Neuron (in vitro differentiated cells): Measurements from ENCODE around the gene ZFYVE28.
"Not testable (repeated sequence)": the region's sequence is repeated elsewhere in the genome, so short reads cannot be mapped to it uniquely, and the experiment has no call there.

Experiments used
- H2AFZ ChIP-seq: one replicate; pipeline ENCODE4 v1.6.1; 2013; ENCODE audit warnings: low read depth, mild to moderate bottlenecking, inconsistent platforms, low read length, moderate library complexity
- H3K27me3 ChIP-seq: one replicate; pipeline ENCODE4 v1.6.1; 2013; ENCODE audit warnings: low read length; ENCODE audit not compliant: insufficient read depth
- H3K36me3 ChIP-seq: one replicate; pipeline ENCODE4 v1.6.1; 2013; ENCODE audit warnings: low read length; ENCODE audit not compliant: insufficient read depth
- H3K4me1 ChIP-seq: one replicate; pipeline ENCODE4 v1.6.1; 2013; ENCODE audit warnings: low read length; ENCODE audit not compliant: insufficient read depth
- H3K4me3 ChIP-seq: 2 replicates; pipeline ENCODE4 v1.5.1; 2013; ENCODE audit warnings: mild to moderate bottlenecking, low read length, moderate library complexity
- H3K9me3 ChIP-seq: one replicate; pipeline ENCODE4 v1.6.1; 2013; ENCODE audit warnings: low read length

The ZFYVE28 gene

GRCh38 chr4:2275546-2276251, 142.7 kb downstream of the ZFYVE28 start:
- H2AFZ ChIP-seq = no peak overlapping the region
- H3K4me3 ChIP-seq = no peak overlapping the region
- H3K4me1 ChIP-seq = peaks cover 2% of the 10 kb centered on the region
- H3K36me3 ChIP-seq = no peaks in the 10 kb centered on the region
- H3K27me3 ChIP-seq = peaks cover 19% of the 10 kb centered on the region
- H3K9me3 ChIP-seq = no peaks in the 10 kb centered on the region

DNA sequence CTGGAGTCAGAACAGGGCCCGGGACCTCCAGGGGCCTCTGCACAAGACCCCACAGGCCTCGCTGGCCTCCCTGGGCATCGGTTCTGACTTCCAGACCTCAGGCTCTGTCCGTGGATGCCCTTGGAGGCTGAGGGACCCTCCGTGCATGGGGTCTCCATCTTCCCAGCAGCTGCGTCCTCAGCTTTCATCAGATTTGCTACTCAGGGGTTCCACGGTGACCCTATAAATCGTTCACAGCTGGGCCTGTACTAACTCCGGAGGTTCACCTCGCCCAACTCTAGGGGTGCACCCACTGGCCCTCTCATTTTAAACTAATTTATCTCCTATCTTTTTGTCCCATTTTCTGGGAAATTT, 143.4 kb downstream of the ZFYVE28 start:
- H3K36me3 ChIP-seq, H3K9me3 ChIP-seq, H3K4me1 ChIP-seq, H3K4me3 ChIP-seq, H2AFZ ChIP-seq: not testable (repeated sequence)
- H3K27me3 ChIP-seq = peaks cover 20% of the 10 kb centered on the region

GRCh38 chr4:2274320-2275043, 144.0 kb downstream of the ZFYVE28 start:
- no peaks in the 10 kb centered on the region for H3K36me3 ChIP-seq
- no peaks in the 10 kb centered on the region for H3K9me3 ChIP-seq
- H3K27me3 ChIP-seq = peaks cover 22% of the 10 kb centered on the region
- no peak overlapping the region for H2AFZ ChIP-seq
- H3K4me3 ChIP-seq = no peak overlapping the region
- peaks cover 2% of the 10 kb centered on the region for H3K4me1 ChIP-seq

DNA sequence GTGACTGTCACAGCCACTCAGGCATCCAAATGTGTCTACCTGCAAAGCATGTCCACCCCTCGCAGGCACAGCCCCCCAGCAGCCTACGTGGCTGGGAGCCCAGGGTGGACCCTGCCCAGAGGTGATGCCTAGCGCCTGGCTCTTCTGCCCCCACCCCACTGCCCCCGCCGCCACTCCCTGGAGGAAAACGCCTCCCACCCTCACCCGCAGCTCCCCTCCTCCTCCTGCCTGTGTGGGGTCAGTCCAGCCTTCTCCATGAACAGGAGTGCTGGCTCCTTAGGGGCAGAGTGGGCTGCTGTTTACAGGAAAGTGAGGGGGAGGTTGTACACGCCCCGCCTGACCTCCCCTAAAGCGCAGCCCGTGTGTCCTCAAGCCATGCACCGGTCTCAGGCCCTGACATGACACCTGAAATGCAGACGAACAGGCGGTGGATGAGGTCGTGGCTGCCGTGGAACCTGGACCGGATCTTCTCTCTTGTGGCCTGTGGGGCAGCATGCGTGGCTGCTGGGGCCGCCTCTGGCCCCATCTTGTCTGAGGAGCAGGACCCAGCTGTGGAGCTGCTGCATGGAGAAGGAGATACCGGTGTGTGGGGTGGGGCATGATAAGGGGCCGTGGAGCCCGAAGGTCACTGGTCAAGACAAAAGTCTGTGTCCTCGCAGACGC, 144.7 kb downstream of the ZFYVE28 start:
- H3K9me3 ChIP-seq = no peaks in the 10 kb centered on the region
- H3K27me3 ChIP-seq = peaks cover 22% of the 10 kb centered on the region
- no peak overlapping the region for H3K4me3 ChIP-seq
- peaks cover 4% of the 10 kb centered on the region for H3K4me1 ChIP-seq
- H3K36me3 ChIP-seq = no peaks in the 10 kb centered on the region
- no peak overlapping the region for H2AFZ ChIP-seq

- H3K27me3 ChIP-seq = peaks cover 22% of the 10 kb centered on the region
- no peak overlapping the region for H3K4me3 ChIP-seq
- H3K4me1 ChIP-seq = peaks cover 4% of the 10 kb centered on the region
- no peak overlapping the region for H2AFZ ChIP-seq
- H3K9me3 ChIP-seq = no peaks in the 10 kb centered on the region
- H3K36me3 ChIP-seq = no peaks in the 10 kb centered on the region
Measured at GRCh38 chr4:2273221-2273620, 145.2 kb downstream of the ZFYVE28 start.

DNA sequence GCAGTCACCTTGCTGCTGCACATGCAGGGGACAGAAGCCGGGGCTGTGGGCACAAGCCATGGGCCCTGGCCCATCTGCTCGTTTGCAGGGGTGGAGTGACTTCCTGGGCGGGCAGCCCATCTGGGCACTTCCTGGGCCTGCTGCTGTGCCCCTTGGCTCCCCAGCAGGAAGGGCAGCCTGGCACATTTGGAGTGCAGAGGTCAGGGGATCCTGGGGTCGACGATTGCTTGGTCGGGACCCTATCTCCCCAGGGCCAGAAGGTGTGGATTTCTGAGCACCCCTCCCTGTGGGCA, 145.7 kb downstream of the ZFYVE28 start:
- Histone ChIP-seq H3K9me3 (no peaks in the 10 kb centered on the region), H3K36me3 (no peaks in the 10 kb centered on the region), H3K27me3 (peaks cover 22% of the 10 kb centered on the region), H3K4me1 (peaks cover 4% of the 10 kb centered on the region), H3K4me3 (no peak overlapping the region), H2AFZ (no peak overlapping the region)

DNA sequence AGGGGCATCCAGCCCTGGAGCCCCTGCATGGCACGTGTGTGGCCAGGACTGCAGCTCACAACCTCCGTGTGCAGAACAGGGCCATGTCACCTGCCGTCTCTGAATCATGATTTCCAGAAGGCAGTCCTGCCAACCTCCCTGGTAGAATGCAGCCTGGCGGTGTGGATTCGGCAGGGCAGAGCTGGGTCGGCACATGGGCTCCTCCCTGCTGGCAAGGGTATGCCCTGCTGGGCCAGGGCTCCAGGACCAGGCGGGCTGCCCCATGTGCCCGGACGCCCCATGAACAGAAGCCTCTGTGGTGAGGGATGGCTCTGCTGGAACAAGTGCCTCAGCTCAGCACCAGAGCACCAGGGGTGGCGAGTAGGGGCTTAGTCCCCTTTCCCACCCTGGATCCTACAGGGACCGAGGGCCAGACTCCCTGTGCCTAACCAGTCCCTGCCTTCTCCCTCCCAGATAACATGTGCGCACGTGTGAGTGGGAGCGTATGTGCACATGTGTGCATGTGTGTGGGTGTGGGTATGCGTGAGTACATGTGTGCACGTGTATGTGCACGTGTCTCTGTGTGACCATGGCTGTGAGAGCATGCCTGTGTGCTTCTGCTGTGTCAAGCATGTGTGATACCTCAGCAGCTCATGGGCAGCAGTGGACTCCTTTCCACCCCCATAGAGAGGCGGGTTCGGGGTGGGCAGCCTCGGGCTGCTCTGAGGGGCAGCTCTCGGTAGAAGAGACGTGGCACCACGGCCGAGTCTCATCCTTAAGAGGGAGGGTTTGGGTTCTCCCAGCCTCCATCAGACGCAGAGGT, 146.2 kb downstream of the ZFYVE28 start:
- H3K9me3 ChIP-seq = no peaks in the 10 kb centered on the region
- H3K36me3 ChIP-seq = no peaks in the 10 kb centered on the region
- H3K27me3 ChIP-seq = peaks cover 22% of the 10 kb centered on the region
- no peak overlapping the region for H3K4me3 ChIP-seq
- peaks cover 4% of the 10 kb centered on the region for H3K4me1 ChIP-seq
- no peak overlapping the region for H2AFZ ChIP-seq

DNA sequence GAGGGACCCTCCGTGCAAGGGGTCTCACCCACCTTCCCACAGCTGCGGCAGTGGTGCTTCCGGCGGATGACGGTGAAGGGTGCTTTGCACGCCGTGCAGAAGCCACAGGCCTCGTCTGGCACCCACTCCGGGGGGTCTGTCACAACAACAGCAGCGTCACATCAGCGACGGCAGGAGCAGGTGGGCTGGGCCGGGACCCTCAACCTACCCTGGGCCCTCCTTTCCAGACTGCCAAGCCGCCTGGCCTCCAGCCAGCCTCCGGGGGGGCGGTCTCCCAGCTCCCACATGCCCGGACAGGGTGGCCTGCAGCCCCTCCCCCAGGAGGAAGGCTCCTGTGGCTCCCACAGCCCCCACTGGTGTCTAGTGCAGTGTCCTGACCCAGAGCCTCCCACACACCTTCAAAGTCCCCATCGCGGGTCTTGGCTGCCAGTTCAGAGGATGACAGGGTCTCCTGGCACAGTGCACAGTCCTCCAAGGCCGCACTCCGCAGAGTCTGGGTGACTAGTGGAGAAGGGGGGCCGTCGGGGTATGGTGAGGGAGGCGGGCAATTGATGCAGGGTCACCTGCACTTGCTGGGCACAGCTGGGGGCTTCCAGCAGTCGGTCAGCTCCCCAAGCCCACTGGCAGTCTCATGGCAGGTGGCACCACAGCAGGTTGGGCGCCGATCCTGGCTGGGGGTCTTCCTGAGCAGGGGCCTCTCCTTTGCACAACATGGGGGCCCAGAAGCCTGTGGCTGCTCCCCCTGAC, 147.0 kb downstream of the ZFYVE28 start:
- H3K4me1 ChIP-seq = peaks cover 4% of the 10 kb centered on the region
- no peaks in the 10 kb centered on the region for H3K9me3 ChIP-seq
- H3K27me3 ChIP-seq = peaks cover 22% of the 10 kb centered on the region
- H2AFZ ChIP-seq = no peak overlapping the region
- H3K36me3 ChIP-seq = no peaks in the 10 kb centered on the region
- no peak overlapping the region for H3K4me3 ChIP-seq

DNA sequence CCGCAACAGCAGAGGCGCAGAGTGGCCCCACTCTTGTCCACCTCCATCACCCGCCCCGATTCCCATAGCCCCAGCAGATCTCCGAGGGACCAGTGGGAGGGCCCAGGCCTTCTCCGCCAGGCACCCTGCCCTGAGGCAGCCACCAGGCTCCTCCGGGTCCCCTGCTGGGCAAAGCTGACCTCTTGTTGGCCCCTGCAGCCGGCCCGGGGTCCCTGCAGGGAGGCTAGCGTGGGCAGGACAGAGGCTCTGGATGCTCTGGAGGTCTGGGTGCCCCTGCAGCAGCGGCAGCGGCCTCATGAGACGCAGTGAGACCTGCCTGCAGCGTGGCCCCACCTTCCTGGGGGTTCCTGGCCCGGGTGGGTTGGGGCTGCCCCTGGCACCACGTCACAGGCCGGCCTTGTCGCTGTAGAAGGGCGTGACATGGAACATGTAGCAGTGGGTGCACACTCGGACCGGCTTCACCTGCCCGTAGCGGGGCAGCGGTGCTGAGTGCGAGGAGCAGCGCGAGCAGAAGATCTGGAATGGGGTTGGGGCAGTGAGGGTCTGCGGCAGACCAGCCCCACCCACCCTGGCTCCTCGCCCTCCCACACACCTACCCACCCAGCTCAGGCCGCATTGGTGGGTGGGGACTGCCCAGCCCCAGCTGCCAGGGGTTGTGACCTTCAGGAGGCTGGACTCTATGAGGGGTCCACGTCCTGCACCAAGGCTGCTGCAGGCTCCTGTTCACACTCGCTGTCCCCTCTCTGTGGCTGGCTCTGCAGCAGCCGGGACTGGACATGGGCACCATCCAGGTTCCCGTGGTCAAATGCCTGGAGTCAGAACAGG, 147.9 kb downstream of the ZFYVE28 start:
- peaks cover 22% of the 10 kb centered on the region for H3K27me3 ChIP-seq
- peaks cover 4% of the 10 kb centered on the region for H3K4me1 ChIP-seq
- no peaks in the 10 kb centered on the region for H3K9me3 ChIP-seq
- H3K36me3 ChIP-seq = no peaks in the 10 kb centered on the region
- no peak overlapping the region for H2AFZ ChIP-seq
- no peak overlapping the region for H3K4me3 ChIP-seq

- H3K9me3 ChIP-seq = no peaks in the 10 kb centered on the region
- no peak overlapping the region for H2AFZ ChIP-seq
- H3K4me1 ChIP-seq = peaks cover 4% of the 10 kb centered on the region
- H3K27me3 ChIP-seq = peaks cover 22% of the 10 kb centered on the region
- H3K4me3 ChIP-seq = no peak overlapping the region
- H3K36me3 ChIP-seq = no peaks in the 10 kb centered on the region
Measured at GRCh38 chr4:2269618-2270163, 148.8 kb downstream of the ZFYVE28 start.

DNA sequence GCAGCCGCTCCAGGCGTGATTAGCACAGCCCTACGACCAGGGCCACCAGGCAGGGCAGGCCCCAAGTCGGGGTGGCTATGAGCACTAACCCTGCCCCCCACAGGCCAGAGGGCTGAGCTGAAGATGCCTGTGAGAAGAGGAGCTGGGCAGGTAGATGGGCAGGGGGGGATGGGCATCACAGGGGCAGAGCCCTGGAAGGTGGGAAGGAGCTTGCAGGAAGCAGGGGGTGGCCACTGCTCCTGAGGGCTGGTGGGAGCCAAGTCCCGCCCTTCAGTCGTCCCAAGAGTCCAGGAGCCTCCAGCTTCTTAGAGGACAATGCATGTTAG, 149.3 kb downstream of the ZFYVE28 start:
- Histone ChIP-seq H3K9me3 (no peaks in the 10 kb centered on the region), H3K4me3 (no peak overlapping the region), H3K27me3 (peaks cover 22% of the 10 kb centered on the region), H3K4me1 (peaks cover 4% of the 10 kb centered on the region), H2AFZ (no peak overlapping the region), H3K36me3 (no peaks in the 10 kb centered on the region)
